DMS153 treated with DMSO at 0.1 percent for 48 hours (cell line): ENCODE results near the gene CALM1.
A peak's percentile ranks its signal among the peaks of the same experiment; 100 is the strongest.
"Not testable (repeated sequence)": the region's sequence is repeated elsewhere in the genome, so short reads cannot be mapped to it uniquely, and the experiment has no call there.

ENCODE experiments used
- DNase-seq: peaks from one replicate; lab custom pipeline; 2025; ENCODE audit not compliant: unreplicated experiment; lab: John Stamatoyannopoulos, UW

CALM1 gene

DNA sequence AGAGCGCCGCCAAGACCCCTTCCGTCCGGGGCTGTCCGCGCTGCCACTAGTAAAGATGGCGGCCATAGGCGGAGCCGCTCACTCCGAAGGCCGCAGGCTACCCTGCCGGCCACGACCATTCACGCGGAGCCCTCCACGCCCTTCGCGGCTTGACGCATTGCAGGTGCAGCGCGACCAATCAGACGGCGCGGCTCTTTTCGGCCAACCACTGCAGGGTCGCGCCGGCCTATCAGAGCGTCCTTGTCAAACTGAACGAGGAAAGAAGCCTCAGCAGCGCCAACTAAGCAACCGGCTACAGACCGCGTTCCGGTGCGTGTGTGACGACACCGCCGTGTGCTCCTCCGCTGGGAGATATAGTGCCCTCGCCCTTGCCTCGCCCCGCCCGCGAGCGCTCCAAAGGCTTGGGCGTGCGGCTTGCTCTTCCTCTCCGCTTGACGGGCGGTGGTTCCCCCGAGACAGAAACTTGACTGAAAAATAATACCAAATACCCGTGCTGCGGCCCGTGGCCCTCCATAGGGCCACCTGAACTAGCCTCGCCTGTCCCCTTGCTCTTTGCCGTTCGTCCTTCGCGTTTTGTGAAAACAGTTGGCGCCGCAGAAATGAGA, 13.6 kb upstream of the CALM1 start:
- DNase-seq: peak; percentile 97

GRCh38 chr14:90383731-90384542, 12.9 kb upstream of the CALM1 start:
- peak; percentile 68 for DNase-seq

- no peak for DNase-seq
Observed at GRCh38 chr14:90384543-90384911, 12.3 kb upstream of the CALM1 start.

DNA sequence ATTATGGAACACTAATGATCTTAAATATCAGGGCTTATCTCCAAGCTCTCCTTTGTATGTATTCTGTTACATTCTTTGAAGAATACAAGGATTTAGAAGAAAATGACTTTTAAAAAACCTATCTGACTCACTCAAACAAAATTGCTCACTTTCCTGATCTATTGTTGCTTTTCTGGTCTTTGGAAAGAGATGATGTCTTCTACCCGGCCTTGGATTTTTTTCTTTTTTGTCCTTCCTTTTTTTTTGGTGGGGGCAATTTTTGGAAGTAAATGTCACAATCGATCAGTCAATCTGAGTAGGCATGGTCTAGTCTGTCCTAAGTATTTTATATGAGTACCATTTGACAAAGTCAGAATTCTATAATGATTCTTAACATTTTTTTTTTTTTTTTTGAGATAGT, 10.5 kb upstream of the CALM1 start:
- no peak for DNase-seq

GRCh38 chr14:90387206-90387760, 9.5 kb upstream of the CALM1 start:
- DNase-seq: no peak

- DNase-seq: no peak
Observed at GRCh38 chr14:90388437-90388836, 8.4 kb upstream of the CALM1 start.

GRCh38 chr14:90388982-90389381, 7.8 kb upstream of the CALM1 start:
- no peak for DNase-seq

- DNase-seq: no peak
Observed at GRCh38 chr14:90393966-90394365, 2.9 kb upstream of the CALM1 start.

DNA sequence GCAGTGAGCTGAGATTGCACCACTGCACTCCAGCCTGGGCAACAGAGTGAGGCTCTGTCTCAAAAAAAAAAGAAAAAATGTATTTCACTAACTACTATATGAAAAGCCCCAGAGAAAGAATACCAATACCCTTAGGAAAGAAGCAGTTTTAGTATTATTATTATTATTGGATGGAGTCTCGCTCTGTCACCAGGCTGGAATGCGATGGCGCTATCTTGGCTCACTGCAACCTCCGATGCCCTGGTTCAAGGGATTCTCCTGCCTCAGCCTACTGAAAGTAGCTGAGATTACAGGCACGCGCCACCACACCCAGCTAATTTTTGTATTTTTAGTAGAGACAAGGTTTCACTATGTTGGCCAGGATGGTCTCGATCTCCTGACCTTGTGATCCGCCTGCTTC, 2.0 kb upstream of the CALM1 start:
- not testable (repeated sequence) for DNase-seq

GRCh38 chr14:90397425-90398314, 841 bp downstream of the CALM1 start:
- DNase-seq: no peak

GRCh38 chr14:90398315-90398839, 1.5 kb downstream of the CALM1 start:
- no peak for DNase-seq

- DNase-seq: no peak
Observed at GRCh38 chr14:90398841-90399540, 2.2 kb downstream of the CALM1 start.

DNA sequence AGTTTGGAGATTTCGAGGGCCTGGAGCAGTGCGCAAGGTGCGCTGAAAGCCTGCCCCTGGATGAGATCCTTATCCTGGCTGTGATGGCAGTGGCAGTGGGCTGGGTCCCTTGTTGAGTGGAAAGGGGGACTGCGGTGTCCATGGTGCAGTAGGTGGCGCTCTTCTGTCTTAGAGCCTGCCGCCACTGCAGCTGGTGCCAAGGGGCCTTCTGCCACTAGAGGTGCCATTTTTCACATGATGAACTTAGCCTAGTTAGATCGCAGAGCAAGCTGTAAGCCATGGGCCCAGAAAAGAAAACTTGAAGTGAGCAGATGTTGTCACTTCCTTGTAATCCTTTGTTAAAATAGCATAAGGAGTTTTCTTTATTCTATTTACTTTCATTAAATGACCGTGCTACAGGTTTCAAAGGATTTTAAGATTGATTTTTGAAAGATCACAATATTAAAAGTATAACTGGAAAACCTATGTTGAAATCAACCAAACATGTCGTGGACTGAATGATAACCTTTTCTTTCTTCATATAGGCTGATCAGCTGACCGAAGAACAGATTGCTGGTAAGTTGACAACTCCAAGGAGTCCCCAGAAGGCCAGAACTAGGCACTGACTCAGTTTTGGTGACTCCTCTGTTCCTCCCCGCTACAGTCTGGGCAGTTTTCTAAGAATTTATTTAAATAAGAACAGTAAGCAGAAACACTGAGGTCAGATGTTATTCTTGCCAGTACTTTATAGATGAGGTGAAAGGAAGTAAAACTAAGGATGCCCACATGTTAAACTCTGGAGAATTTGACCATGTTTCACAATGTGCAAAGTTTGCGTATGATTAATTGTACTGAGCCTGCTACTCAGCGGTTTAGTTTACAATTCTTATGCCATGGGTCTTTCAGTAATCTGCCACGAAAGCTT, 3.0 kb downstream of the CALM1 start:
- DNase-seq: peak; percentile 95

GRCh38 chr14:90400904-90401561, 4.2 kb downstream of the CALM1 start:
- no peak for DNase-seq

GRCh38 chr14:90402016-90402415, 5.2 kb downstream of the CALM1 start:
- DNase-seq: no peak

GRCh38 chr14:90403065-90403464, 6.2 kb downstream of the CALM1 start:
- no peak for DNase-seq

GRCh38 chr14:90405101-90405500, 8.3 kb downstream of the CALM1 start:
- DNase-seq: no peak

DNA sequence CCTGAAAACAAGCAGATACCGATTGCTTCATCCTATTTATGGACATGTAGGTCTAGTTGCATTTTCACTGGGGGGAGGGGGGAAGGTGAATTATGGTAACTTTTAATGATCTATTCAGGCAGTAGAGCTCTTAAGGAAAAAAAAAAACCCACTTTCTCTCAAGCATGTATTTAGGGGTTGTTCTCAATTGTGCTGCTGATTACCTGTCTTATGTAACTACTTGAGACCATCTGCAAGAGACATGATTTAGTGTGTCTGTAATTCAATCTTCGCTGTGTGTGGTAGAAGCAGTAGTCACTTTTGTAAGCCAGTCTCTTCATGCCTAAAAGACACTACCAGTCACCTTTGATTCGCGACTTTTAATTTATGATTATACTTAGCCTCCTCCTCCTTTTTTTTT, 8.9 kb downstream of the CALM1 start:
- DNase-seq: no peak

- DNase-seq: no peak
Observed at GRCh38 chr14:90406384-90406798, 9.6 kb downstream of the CALM1 start.
